ENCODE measurements around the gene NFKBIZ. TPM values are rescaled to one million over a fixed set of nuclear protein-coding genes. Genes with fewer than 3 reads are reported as not detected.
A peak's percentile ranks its signal among the peaks of the same experiment; 100 is the strongest.

Gene NFKBIZ
- total and polyA plus RNA-seq, 2 donors (not counting 3 experiments of a cell fraction or from before 2014, with no cell fraction given) = 17.5 to 28.9 TPM

DNA sequence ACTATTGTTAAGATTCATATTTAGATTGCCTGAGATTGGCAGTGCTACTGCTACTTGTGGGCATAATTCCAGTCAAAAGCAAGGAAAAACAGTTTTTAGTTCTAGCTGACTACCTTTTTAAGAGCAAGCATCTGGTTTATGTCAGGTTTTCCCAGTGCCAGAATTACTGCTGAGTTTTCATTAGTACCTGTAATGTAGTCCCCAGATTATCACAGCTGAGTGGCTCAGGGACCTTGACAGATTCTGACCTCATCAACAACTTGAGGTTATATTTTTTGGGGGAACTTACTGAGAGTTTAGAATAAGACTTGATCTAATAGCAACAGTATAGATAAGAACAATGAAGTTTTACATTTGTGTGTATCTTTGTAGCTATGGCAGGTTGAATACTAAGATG, 39.3 kb upstream of the NFKBIZ start:
- DNase-seq (ENCODE audit: low read depth, low spot score) (no peak), FAIRE-seq (no peak)
- BruUV-seq (replicated peaks) = no TSS peak
- Histone ChIP-seq H3K9me3 (replicated peaks; ENCODE audit: control insufficient read depth, insufficient read depth, low read length) (no peaks in the 10 kb centered on the region), H3K9me1 (replicated peaks; ENCODE audit: control insufficient read depth, extremely low read depth, insufficient read depth, low read length) (no peaks in the 10 kb centered on the region), H3K27me3 (ENCODE audit: control insufficient read depth in 2 of 2, insufficient read depth in 2 of 2, low read length in 2 of 2) (no peaks in the 10 kb centered on the region), H3K4me3 (replicated peaks in 1 of 3; ENCODE audit: insufficient read depth in 1 of 3, low read depth in 1 of 3, low read length in 3 of 3) (no peak overlapping the region), H3K9ac (replicated peaks; ENCODE audit: extremely low read depth, insufficient read depth, low read length) (peak overlapping the region; percentile 29), H3K4me1 (ENCODE audit: control insufficient read depth, extremely low read depth, insufficient read depth, low read length) (peaks cover 14% of the 10 kb centered on the region), H3K79me2 (ENCODE audit: control insufficient read depth, insufficient read depth, low read length) (no peaks in the 10 kb centered on the region), H3K27ac (ENCODE audit: insufficient read depth, low read depth, low read length) (peak overlapping the region; percentile 60), H3K36me3 (ENCODE audit: control insufficient read depth in 2 of 2, extremely low read depth in 1 of 2, insufficient read depth in 2 of 2, low read length in 2 of 2) (no peaks in the 10 kb centered on the region), H2AFZ (ENCODE audit: low read depth, low read length) (no peak overlapping the region), H3K4me2 (ENCODE audit: insufficient read depth, low read length) (peak overlapping the region; percentile 46), H4K20me1 (replicated peaks; ENCODE audit: control insufficient read depth, extremely low read depth, insufficient read depth, low read length) (no peaks in the 10 kb centered on the region)
- intact Hi-C loops (cut with micrococcal nuclease) (no loop called here), dilution Hi-C loops (cut with MboI; ENCODE audit: extremely low pct_ligation_motif_present, low sequenced_read_pairs) (no loop called here)
- ChIA-PET POLR2A (interaction anchor here (1.3 kb wide), 1 partner anchor 39 kb away, joined by 4 read pairs; the partner anchor contains the start of gene NFKBIZ), CTCF (interaction anchor here (0.9 to 12.9 kb wide), 9 partner anchors 13 to 726 kb away, joined by 3 to 358 read pairs (median 7); no protein-coding TSS in a partner anchor)
- TF ChIP-seq POLR2A (IDR thresholded peaks at IDR 0.05; ENCODE audit: low read depth, low read length) (no peak), POLR2AphosphoS5 (IDR thresholded peaks at IDR 0.05; ENCODE audit: insufficient read depth, low read depth, low read length) (no peak), JUN (IDR thresholded peaks at IDR 0.05; ENCODE audit: borderline replicate concordance, insufficient read depth, insufficient read length, low read depth) (no peak), GATA2 (IDR thresholded peaks at IDR 0.05; ENCODE audit: insufficient read depth, insufficient read length, low read depth, low read length) (no peak), FOS (IDR thresholded peaks at IDR 0.05; ENCODE audit: borderline replicate concordance, insufficient read depth, low read length) (no peak), MYC (IDR thresholded peaks at IDR 0.05; ENCODE audit: low read depth, low read length) (no peak), EZH2 (IDR thresholded peaks at IDR 0.05; ENCODE audit: borderline replicate concordance, low read depth, low read length, severe bottlenecking) (no peak)
- TF ChIP-seq, protein P1, sequence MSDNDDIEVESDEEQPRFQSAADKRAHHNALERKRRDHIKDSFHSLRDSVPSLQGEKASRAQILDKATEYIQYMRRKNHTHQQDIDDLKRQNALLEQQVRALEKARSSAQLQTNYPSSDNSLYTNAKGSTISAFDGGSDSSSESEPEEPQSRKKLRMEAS (IDR thresholded peaks at IDR 0.05; ENCODE audit: insufficient read depth, insufficient read length) = no peak
- TF ChIP-seq, protein P2, sequence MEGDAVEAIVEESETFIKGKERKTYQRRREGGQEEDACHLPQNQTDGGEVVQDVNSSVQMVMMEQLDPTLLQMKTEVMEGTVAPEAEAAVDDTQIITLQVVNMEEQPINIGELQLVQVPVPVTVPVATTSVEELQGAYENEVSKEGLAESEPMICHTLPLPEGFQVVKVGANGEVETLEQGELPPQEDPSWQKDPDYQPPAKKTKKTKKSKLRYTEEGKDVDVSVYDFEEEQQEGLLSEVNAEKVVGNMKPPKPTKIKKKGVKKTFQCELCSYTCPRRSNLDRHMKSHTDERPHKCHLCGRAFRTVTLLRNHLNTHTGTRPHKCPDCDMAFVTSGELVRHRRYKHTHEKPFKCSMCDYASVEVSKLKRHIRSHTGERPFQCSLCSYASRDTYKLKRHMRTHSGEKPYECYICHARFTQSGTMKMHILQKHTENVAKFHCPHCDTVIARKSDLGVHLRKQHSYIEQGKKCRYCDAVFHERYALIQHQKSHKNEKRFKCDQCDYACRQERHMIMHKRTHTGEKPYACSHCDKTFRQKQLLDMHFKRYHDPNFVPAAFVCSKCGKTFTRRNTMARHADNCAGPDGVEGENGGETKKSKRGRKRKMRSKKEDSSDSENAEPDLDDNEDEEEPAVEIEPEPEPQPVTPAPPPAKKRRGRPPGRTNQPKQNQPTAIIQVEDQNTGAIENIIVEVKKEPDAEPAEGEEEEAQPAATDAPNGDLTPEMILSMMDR (IDR thresholded peaks at IDR 0.05; ENCODE audit: extremely low read depth in 1 of 2, insufficient read depth in 1 of 2, low read depth in 1 of 2, low read length in 2 of 2) = no peak
